Osteocyte (in vitro differentiated cells): Measurements from ENCODE around the gene SFTPB. TPM values are rescaled to one million over a fixed set of nuclear protein-coding genes. Genes with fewer than 3 reads are reported as not detected.

Source experiments
- DNase-seq: peaks from one replicate; pipeline ENCODE4 v3.0.0; 2021; ENCODE audit warnings: mixed read lengths; ENCODE audit not compliant: unreplicated experiment; ENCODE audit errors: extremely low spot score
- H3K27ac Mint-ChIP-seq: one replicate; pipeline ENCODE4 v1.8.0; 2021; ENCODE audit warnings: mild to moderate bottlenecking, mixed read lengths; ENCODE audit not compliant: unreplicated experiment
- H3K27me3 Mint-ChIP-seq: one replicate; pipeline ENCODE4 v1.8.0; 2021; ENCODE audit warnings: mixed read lengths; ENCODE audit not compliant: unreplicated experiment
- H3K36me3 Mint-ChIP-seq: one replicate; pipeline ENCODE4 v1.8.0; 2021; ENCODE audit warnings: mixed read lengths; ENCODE audit not compliant: unreplicated experiment
- H3K4me1 Mint-ChIP-seq: one replicate; pipeline ENCODE4 v1.8.0; 2021; ENCODE audit warnings: mixed read lengths; ENCODE audit not compliant: unreplicated experiment
- H3K4me3 Mint-ChIP-seq: one replicate; pipeline ENCODE4 v1.8.0; 2021; ENCODE audit warnings: mild to moderate bottlenecking, moderate library complexity, mixed read lengths; ENCODE audit not compliant: unreplicated experiment
- H3K9me3 Mint-ChIP-seq: one replicate; pipeline ENCODE4 v1.8.0; 2021; ENCODE audit warnings: mixed read lengths; ENCODE audit not compliant: unreplicated experiment
- total RNA-seq: library from RNA; stranded (reverse); gene quantifications from 2 replicates; pipeline ENCODE4 v1.2.1, GENCODE V29; 2021
- TF ChIP-seq, protein P1 (sequence below): fragments of 200-600 bp; sonication (generic); IDR thresholded peaks from 2 replicates; pipeline ENCODE4 v1.5.0; 2021; ENCODE audit warnings: antibody characterized with exemption, mild to moderate bottlenecking, moderate library complexity

SFTPB gene
- total RNA-seq, 1 donor from 2014 or later = not detected

- H3K36me3 Mint-ChIP-seq = peaks cover 64% of the 10 kb centered on the region
- peaks cover 23% of the 10 kb centered on the region for H3K4me1 Mint-ChIP-seq
- TF ChIP-seq, protein P1, sequence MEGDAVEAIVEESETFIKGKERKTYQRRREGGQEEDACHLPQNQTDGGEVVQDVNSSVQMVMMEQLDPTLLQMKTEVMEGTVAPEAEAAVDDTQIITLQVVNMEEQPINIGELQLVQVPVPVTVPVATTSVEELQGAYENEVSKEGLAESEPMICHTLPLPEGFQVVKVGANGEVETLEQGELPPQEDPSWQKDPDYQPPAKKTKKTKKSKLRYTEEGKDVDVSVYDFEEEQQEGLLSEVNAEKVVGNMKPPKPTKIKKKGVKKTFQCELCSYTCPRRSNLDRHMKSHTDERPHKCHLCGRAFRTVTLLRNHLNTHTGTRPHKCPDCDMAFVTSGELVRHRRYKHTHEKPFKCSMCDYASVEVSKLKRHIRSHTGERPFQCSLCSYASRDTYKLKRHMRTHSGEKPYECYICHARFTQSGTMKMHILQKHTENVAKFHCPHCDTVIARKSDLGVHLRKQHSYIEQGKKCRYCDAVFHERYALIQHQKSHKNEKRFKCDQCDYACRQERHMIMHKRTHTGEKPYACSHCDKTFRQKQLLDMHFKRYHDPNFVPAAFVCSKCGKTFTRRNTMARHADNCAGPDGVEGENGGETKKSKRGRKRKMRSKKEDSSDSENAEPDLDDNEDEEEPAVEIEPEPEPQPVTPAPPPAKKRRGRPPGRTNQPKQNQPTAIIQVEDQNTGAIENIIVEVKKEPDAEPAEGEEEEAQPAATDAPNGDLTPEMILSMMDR = no peak
- H3K27ac Mint-ChIP-seq = no peak overlapping the region
- no peak for DNase-seq
- H3K9me3 Mint-ChIP-seq = no peaks in the 10 kb centered on the region
- no peak overlapping the region for H3K4me3 Mint-ChIP-seq
- no peaks in the 10 kb centered on the region for H3K27me3 Mint-ChIP-seq
These were observed 23.1 kb downstream of the SFTPB start for GRCh38 chr2:85644909-85645308.

DNA sequence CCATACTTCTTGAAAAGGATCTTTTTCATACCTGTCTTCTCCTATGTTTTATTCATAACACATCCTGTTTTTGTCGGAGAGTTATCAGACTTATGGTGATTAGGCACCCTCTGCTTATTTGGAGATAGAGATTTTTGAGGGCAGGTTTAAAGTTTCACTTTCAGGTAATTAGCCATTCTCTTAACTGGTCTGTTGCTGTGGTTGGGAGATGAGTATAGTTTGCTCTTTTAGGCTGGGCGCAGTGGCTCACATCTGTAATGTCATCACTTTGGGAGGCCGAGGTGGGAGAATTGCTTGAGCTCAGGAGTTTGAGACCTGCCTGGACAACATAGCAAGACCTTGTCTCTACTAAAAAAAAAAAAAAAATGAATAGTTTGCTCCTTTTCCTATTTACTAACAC, 25.3 kb downstream of the SFTPB start:
- Mint-ChIP-seq H3K27ac (no peak overlapping the region), H3K9me3 (no peaks in the 10 kb centered on the region), H3K27me3 (no peaks in the 10 kb centered on the region), H3K4me1 (peaks cover 1% of the 10 kb centered on the region), H3K36me3 (peaks cover 50% of the 10 kb centered on the region), H3K4me3 (no peak overlapping the region)
- DNase-seq = no peak
- TF ChIP-seq, protein P1 = no peak

GRCh38 chr2:85635636-85636035, 32.4 kb downstream of the SFTPB start:
- TF ChIP-seq, protein P1 = no peak
- DNase-seq = no peak

GRCh38 chr2:85635011-85635410, 33.0 kb downstream of the SFTPB start:
- no peaks in the 10 kb centered on the region for H3K27me3 Mint-ChIP-seq
- no peaks in the 10 kb centered on the region for H3K9me3 Mint-ChIP-seq
- H3K4me1 Mint-ChIP-seq = no peaks in the 10 kb centered on the region
- no peak overlapping the region for H3K4me3 Mint-ChIP-seq
- H3K36me3 Mint-ChIP-seq = peaks cover 48% of the 10 kb centered on the region
- TF ChIP-seq, protein P1 = no peak
- DNase-seq = no peak
- no peak overlapping the region for H3K27ac Mint-ChIP-seq

More at GRCh38 chr2:85635636-85636035, 32.4 kb downstream of the SFTPB start:
- no peaks in the 10 kb centered on the region for H3K27me3 Mint-ChIP-seq
- no peaks in the 10 kb centered on the region for H3K4me1 Mint-ChIP-seq
- no peaks in the 10 kb centered on the region for H3K9me3 Mint-ChIP-seq
- peaks cover 45% of the 10 kb centered on the region for H3K36me3 Mint-ChIP-seq
- no peak overlapping the region for H3K4me3 Mint-ChIP-seq
- H3K27ac Mint-ChIP-seq = no peak overlapping the region

GRCh38 chr2:85631316-85631715, 36.7 kb downstream of the SFTPB start:
- Mint-ChIP-seq H3K4me1 (no peaks in the 10 kb centered on the region), H3K9me3 (no peaks in the 10 kb centered on the region), H3K27me3 (no peaks in the 10 kb centered on the region), H3K27ac (no peak overlapping the region), H3K36me3 (peaks cover 44% of the 10 kb centered on the region), H3K4me3 (no peak overlapping the region)
- DNase-seq = no peak
- TF ChIP-seq, protein P1 = no peak
